HG03460 (cell line): ENCODE measurements around the gene C19orf25.
"Not testable (repeated sequence)": the region's sequence is repeated elsewhere in the genome, so short reads cannot be mapped to it uniquely, and the experiment has no call there.

Experiments
- ATAC-seq: cut with Tn5 transposase; IDR thresholded peaks from one replicate; pipeline ENCODE4 v1.9.1; 2021; ENCODE audit not compliant: unreplicated experiment

C19orf25 gene

DNA sequence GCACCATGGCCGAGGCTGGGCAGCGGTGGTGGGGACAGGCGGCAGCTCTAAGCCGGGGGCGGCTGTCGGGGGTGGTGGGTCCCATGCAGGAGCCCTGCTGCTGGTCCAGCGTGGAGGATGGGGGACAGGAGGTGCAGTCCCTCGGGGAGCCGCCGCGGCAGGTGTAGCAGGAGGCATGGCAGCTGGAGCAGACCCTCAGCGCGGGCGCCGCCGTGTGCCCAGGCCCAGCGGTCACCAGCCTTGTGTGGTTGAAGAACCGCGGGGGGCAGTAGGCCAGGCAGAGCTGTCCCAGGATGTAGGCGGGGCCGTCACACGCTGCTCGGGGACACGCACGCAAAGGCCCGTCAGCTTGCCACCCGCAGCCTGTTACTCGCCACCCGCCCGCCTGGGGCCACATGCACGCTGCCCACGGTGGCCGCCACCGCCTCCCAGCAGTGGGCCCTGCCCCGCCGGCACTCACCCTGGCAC lies 2.9 kb upstream of the C19orf25 start:
- no peak for ATAC-seq

- ATAC-seq, result no peak
Measured at GRCh38 chr19:1481224-1481892, 2.3 kb upstream of the C19orf25 start.

- not testable (repeated sequence) for ATAC-seq
Measured at GRCh38 chr19:1477056-1477455, 2.0 kb downstream of the C19orf25 start.

GRCh38 chr19:1475751-1476437 lies 3.1 kb downstream of the C19orf25 start:
- ATAC-seq, result no peak

GRCh38 chr19:1474765-1475351 lies 4.2 kb downstream of the C19orf25 start:
- ATAC-seq, result no peak

DNA sequence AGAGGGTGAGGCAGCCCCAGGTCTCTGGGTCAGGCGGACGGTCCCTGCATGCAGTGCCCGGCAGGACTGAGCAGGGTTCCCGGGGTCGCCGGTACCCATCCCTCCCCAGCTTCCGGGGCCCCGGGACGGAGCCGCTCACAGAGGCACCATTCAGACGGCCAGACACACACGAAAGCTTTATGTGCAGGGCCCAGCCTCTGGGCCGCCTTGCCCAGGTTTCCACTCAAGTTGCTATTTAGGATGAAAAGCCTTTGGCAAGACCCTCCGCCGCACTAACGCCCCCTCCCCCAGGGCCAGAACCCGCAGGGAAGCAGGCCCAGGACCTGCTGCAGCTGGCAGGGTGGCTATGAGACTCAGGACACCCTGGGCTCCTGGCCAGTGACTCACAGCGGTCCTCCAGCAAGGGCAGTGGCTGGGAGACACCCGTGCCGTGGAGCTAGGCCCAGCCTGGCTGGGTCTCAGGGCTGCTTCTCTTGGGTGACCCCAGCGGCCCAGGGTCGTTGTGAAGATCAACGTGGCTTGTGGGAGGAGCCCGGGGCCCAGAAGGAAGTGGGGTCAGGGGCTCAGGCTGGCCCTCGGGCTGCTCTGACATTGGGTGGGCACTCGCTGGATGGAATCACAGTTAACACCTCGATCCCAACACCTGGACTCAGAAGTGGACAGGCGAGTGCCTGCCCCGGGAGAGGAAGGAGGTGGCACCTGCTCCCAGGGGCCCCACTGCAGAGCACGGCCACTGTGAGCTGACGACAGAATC lies 4.8 kb downstream of the C19orf25 start:
- no peak for ATAC-seq

DNA sequence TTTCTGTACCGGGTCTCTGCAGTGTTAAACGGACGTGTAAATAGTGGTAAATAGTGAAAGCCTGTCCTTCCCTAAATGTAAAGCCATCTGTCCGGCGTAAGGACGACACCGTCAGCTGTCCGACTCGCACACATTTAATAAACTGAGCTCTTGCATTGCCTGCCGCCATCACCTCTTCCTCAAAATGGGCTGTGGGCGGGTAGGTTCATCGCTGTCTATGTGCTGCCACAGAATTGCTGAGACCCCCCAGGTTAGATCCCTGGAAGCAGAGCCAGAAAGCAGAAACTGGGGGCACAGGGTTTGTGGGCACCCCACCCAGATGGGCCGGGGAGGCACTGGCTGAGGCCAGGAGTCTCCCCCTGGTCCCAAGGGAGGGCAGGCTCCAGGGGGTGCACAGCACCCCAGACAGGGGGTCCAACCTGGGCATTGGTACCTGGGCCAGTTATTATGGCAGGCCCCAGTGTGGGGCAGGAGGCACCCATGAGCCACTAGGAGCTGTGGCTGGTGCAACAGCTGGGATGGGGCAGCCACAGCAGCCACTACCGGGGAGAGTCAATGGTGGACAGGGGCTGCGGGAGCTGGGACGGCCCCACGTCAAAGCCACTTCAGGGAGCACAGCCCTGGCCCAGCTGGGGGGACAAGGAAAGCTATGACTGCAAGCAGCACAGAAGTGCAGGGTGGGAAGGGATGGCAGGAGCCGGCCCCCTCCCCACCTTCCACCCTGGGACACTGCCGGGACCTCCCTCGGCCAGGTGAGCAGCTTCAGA lies 5.7 kb downstream of the C19orf25 start:
- ATAC-seq, result no peak

DNA sequence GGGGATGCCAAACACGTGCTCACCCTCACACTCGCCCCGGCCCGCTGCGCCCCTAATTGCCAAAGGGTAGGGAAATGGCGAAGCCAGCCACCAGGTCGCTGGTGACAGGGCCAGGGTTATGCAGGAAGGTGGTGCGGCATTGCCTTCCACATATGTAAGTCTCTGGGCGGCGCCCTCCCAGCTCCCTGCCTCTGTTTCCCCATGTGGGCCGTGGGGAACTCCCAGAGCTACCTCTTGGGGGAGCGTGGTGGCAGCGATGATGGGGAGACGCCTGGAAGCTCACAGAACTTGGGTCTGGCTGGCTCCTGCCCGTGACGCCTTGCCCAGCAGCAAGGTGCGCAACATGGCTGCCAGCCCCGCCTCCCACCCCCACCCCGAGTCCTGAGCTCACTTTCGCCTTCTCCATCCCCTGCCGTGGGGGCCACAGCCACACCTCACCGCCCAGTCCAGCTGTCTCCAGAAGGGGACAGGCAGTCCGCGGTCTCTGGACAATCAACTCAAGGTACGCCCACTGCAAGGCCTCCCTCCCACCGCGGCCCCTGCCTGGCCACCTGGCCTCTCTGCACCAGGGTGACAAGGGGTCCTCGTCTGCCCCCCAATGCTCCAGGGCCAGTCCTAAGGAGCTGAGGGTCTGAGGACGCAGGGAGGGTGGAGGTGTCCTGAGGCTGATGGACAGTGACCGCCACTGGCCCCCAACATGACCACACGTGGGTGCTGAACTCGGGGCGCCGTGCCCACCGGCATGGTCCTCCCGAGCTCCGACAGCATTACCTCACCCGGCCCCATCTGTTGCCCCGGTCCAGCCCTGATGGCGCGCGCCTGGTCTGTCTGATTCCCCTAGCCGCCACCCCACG lies 6.6 kb downstream of the C19orf25 start:
- no peak for ATAC-seq

- ATAC-seq, result no peak
Measured at GRCh38 chr19:1471515-1472160, 7.4 kb downstream of the C19orf25 start.

DNA sequence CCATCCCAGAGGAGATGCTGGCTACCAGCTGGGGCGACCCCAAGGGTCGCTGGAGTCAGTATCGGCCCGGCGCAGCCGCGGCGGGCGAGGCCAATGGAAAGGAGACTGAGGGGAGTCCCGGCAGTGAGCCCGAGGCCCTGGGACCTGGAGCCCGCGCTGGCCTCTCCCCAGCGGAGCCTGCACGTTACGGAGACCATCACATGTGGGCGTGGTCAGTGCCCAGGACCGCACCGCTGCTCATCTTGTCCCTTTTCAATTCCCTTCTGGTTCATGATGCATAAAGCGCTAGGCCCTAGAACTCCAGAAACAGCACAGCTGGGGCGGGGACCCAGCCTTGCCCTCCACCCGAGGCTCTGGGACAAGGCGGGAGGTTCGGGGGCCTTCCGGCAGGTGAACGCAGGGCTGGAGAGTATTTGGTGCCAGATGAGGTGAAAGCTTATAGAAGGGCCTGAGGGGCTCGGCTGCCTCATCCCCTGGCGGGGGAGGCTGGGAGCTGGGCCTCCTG lies 8.0 kb downstream of the C19orf25 start:
- ATAC-seq, result no peak

DNA sequence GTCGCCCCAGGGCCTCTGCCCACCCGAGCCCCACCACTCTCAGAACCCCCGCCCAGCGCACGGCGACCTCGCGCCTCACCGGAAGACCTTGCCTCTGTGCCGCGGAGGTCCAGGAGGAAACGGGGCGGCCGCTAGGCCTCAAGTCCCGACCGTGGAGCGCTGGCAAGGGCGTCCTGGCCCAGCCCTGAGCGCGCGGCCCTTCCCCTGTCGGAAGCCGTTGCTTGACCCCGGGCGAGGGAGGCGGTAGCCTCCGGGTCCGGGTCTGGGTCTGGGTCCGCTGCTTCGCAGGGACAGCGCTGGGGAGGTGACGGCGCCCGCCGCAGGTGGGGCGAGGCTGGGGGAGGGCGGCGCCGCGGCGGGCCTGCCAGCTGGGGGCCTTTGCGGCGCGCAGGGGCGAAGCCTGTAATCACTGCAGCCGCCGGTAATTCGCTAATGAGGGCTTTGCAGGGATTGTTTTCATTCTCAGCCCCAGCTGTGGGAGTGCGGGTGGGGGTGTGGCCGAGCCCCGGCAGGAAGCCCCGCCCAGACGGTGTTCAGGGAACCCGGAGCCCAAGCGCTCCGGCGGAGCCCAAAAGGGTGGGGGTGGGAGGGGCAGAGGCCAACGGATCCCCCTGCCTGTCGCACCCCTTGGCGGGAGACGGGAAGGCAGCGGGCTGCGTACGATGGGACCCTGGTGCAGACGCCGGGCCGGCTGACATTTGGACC lies 8.6 kb downstream of the C19orf25 start:
- no peak for ATAC-seq

DNA sequence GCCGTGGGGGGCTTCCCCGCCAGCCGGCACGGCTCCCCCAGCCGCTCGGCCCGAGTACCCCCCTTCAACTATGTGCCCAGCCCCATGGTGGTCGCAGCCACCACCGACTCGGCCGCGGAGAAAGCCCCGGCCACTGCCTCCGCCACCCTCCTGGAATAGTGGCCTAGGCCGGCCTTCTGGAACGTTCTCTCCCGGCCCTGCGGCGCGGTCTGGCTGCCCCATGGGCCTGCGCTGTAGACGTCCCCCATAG lies 9.0 kb downstream of the C19orf25 start:
- no peak for ATAC-seq

GRCh38 chr19:1469255-1470054 lies 9.6 kb downstream of the C19orf25 start:
- no peak for ATAC-seq

DNA sequence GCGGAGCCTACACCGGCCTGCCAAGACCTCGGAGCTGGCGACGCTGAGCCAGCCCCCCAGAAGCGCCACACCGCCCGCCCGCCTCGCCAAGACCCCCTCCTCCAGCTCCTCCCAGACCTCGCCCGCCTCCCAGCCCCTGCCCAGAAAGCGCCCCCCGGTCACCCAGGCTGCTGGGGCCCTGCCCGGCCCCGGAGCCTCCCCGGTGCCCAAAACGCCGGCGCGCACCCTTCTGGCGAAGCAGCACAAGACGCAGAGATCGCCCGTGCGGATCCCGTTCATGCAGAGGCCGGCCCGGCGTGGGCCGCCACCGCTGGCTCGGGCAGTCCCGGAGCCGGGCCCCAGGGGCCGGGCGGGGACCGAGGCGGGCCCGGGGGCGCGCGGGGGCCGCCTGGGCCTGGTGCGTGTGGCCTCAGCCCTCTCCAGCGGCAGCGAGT lies 10.2 kb downstream of the C19orf25 start:
- no peak for ATAC-seq

DNA sequence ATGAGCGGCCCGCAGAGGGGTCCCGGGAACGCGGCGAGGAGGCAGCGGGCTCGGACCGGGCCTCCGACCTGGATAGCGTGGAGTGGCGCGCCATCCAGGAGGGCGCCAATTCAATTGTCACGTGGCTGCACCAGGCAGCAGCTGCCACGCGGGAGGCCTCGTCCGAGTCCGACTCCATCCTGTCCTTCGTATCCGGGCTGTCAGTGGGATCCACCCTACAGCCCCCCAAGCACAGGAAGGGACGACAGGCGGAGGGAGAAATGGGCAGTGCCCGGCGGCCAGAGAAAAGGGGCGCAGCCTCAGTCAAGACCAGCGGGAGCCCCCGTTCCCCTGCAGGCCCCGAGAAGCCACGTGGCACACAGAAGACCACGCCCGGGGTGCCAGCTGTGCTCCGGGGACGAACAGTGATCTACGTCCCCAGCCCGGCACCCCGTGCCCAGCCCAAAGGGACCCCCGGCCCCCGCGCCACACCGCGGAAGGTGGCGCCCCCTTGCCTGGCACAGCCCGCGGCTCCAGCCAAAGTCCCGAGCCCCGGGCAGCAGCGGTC lies 10.7 kb downstream of the C19orf25 start:
- no peak for ATAC-seq

DNA sequence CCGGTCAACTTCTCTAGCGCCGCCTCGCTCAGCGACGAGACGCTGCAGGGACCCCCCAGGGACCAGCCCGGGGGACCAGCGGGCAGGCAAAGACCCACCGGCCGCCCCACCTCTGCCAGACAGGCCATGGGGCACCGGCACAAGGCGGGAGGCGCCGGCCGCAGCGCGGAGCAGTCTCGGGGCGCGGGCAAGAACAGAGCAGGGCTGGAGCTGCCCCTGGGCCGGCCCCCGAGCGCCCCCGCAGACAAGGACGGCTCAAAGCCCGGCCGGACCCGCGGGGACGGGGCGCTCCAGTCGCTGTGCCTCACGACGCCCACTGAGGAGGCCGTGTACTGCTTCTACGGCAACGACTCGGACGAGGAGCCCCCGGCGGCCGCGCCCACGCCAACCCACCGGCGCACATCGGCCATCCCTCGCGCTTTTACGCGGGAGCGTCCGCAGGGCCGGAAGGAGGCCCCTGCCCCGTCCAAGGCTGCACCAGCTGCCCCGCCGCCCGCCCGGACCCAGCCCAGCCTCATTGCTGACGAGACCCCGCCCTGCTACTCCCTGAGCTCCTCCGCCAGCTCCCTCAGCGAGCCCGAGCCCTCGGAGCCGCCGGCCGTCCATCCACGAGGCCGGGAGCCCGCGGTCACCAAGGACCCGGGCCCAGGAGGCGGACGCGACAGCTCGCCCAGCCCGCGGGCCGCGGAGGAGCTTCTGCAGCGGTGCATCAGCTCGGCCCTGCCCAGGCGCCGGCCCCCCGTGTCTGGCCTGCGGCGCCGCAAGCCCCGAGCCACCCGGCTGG lies 11.3 kb downstream of the C19orf25 start:
- no peak for ATAC-seq

DNA sequence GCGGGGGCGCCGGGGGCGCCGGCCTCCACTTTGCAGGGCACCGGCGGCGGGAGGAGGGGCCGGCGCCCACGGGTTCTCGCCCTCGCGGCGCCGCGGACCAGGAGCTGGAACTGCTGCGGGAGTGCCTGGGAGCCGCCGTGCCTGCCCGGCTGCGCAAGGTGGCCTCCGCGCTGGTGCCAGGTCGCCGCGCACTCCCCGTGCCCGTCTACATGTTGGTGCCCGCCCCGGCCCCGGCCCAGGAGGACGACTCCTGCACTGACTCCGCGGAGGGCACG lies 11.9 kb downstream of the C19orf25 start:
- ATAC-seq, result no peak
